RWPE2 (cell line): ENCODE results near the gene AS3MT.
A peak's percentile ranks its signal among the peaks of the same experiment; 100 is the strongest.
"Not testable (repeated sequence)": the region's sequence is repeated elsewhere in the genome, so short reads cannot be mapped to it uniquely, and the experiment has no call there.

Experiments used
- ATAC-seq: fragments of 200-7000 bp; cut with Tn5 transposase; 3 replicates; pipeline ENCODE4 v1.9.1; 2021; ENCODE audit warnings: low read depth
- DNase-seq: peaks from one replicate; pipeline ENCODE4 v3.0.0-alpha.2; 2020; ENCODE audit warnings: low spot score
- H3K27ac ChIP-seq: fragments of 450-650 bp; 2 replicates; pipeline ENCODE4 v1.5.1; 2017; ENCODE audit warnings: mild to moderate bottlenecking; ENCODE audit not compliant: poor library complexity, severe bottlenecking
- H3K27me3 ChIP-seq: fragments of 250-450 bp; sonication (Bioruptor Pico); 2 replicates; pipeline ENCODE4 v1.5.1; 2021; ENCODE audit warnings: mild to moderate bottlenecking, moderate library complexity; ENCODE audit not compliant: insufficient read depth, poor library complexity, severe bottlenecking
- H3K36me3 ChIP-seq: fragments of 250-450 bp; sonication (Bioruptor Pico); 2 replicates; pipeline ENCODE4 v1.5.1; 2020; ENCODE audit warnings: low read depth, mild to moderate bottlenecking, moderate library complexity
- H3K4me1 ChIP-seq: fragments of 250-450 bp; sonication (Bioruptor Pico); 2 replicates; pipeline ENCODE4 v1.5.1; 2021; ENCODE audit warnings: mild to moderate bottlenecking, moderate library complexity; ENCODE audit not compliant: insufficient read depth, poor library complexity, severe bottlenecking
- H3K4me3 ChIP-seq: fragments of 250-450 bp; sonication (Bioruptor Pico); 2 replicates; pipeline ENCODE4 v1.5.1; 2021; ENCODE audit warnings: mild to moderate bottlenecking, moderate library complexity; ENCODE audit not compliant: severe bottlenecking
- H3K9me3 ChIP-seq: fragments of 250-450 bp; sonication (Bioruptor Pico); 2 replicates; pipeline ENCODE4 v1.5.1; 2021; ENCODE audit warnings: mild to moderate bottlenecking, moderate library complexity; ENCODE audit not compliant: severe bottlenecking
- TF ChIP-seq, protein P1 (sequence below): fragments of 450-650 bp; IDR thresholded peaks from one replicate; pipeline ENCODE4 v1.5.1; 2017; ENCODE audit warnings: mild to moderate bottlenecking, moderate library complexity; ENCODE audit not compliant: poor library complexity, severe bottlenecking

Gene AS3MT

GRCh38 chr10:102835007-102835482 is 34.2 kb upstream of the AS3MT start:
- peak; percentile 96 for ATAC-seq
- H3K4me3 ChIP-seq, result no peak overlapping the region
- H3K4me1 ChIP-seq, result no peaks in the 10 kb centered on the region
- no peak overlapping the region for H3K27ac ChIP-seq
- DNase-seq, result no peak
- TF ChIP-seq, protein P1, sequence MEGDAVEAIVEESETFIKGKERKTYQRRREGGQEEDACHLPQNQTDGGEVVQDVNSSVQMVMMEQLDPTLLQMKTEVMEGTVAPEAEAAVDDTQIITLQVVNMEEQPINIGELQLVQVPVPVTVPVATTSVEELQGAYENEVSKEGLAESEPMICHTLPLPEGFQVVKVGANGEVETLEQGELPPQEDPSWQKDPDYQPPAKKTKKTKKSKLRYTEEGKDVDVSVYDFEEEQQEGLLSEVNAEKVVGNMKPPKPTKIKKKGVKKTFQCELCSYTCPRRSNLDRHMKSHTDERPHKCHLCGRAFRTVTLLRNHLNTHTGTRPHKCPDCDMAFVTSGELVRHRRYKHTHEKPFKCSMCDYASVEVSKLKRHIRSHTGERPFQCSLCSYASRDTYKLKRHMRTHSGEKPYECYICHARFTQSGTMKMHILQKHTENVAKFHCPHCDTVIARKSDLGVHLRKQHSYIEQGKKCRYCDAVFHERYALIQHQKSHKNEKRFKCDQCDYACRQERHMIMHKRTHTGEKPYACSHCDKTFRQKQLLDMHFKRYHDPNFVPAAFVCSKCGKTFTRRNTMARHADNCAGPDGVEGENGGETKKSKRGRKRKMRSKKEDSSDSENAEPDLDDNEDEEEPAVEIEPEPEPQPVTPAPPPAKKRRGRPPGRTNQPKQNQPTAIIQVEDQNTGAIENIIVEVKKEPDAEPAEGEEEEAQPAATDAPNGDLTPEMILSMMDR, result peak; percentile 88
- H3K27me3 ChIP-seq, result no peaks in the 10 kb centered on the region
- H3K36me3 ChIP-seq, result no peaks in the 10 kb centered on the region
- H3K9me3 ChIP-seq, result no peaks in the 10 kb centered on the region

GRCh38 chr10:102837230-102837721 is 32.0 kb upstream of the AS3MT start, which contains the start of gene CYP17A1:
Gene CYP17A1 (minus strand): TSS chr10:102837413. CDS start chr10:102837361, 52 bp downstream.
- no peak for DNase-seq
- ATAC-seq, result no peak

GRCh38 chr10:102838276-102838927 is 30.9 kb upstream of the AS3MT start:
- H3K27me3 ChIP-seq, ATAC-seq, H3K36me3 ChIP-seq, H3K9me3 ChIP-seq, H3K4me3 ChIP-seq, DNase-seq, H3K4me1 ChIP-seq, H3K27ac ChIP-seq: not testable (repeated sequence)

More at GRCh38 chr10:102837230-102837721, 32.0 kb upstream of the AS3MT start, which contains the start of gene CYP17A1:
- no peaks in the 10 kb centered on the region for H3K36me3 ChIP-seq
- no peak within 1 kb of the TSS for H3K27ac ChIP-seq
- TF ChIP-seq, protein P1, result no peak
- H3K4me1 ChIP-seq, result no peaks in the 10 kb centered on the region
- H3K9me3 ChIP-seq, result no peaks in the 10 kb centered on the region
- no peaks in the 10 kb centered on the region for H3K27me3 ChIP-seq
- no peak within 1 kb of the TSS for H3K4me3 ChIP-seq

- Histone ChIP-seq H3K27ac (no peak overlapping the region), H3K36me3 (no peaks in the 10 kb centered on the region), H3K27me3 (no peaks in the 10 kb centered on the region), H3K4me3 (no peak overlapping the region), H3K9me3 (no peaks in the 10 kb centered on the region), H3K4me1 (no peaks in the 10 kb centered on the region)
- ATAC-seq (no peak), DNase-seq (no peak)
- TF ChIP-seq, protein P1, result no peak
These were observed 27.4 kb upstream of the AS3MT start for GRCh38 chr10:102841827-102842345.

GRCh38 chr10:102843139-102843538 is 26.1 kb upstream of the AS3MT start:
- H3K27ac ChIP-seq, ATAC-seq, H3K9me3 ChIP-seq, H3K27me3 ChIP-seq, DNase-seq, H3K4me1 ChIP-seq, H3K36me3 ChIP-seq, H3K4me3 ChIP-seq: not testable (repeated sequence)

DNA sequence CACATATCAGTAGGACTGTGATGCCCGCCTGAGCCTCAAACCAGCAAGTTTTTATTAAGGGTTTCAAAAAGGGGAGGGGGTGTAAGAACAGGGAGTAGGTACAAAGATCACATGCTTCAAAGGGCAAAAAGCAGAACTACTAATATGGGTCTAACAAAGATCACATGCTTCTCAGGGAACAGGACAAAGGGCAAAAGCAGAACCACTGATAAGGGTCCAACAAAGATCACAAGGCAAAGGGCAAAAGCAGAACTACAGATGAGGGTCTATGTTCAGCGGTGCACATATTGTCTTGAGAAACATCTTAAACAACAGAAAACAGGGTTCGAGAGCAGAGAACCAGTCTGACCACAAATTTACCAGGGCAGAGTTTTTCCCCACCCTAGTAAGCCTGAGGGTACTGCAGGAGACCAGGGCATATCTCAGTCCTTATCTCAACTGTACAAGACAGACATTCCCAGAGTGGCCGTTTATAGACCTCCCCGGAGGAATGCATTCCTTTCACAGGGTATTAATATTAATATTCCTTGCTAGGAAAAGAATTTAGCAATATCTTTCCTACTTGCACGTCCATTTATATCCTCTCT is 25.0 kb upstream of the AS3MT start:
- not testable (repeated sequence) for DNase-seq, H3K27me3 ChIP-seq, H3K4me1 ChIP-seq, ATAC-seq, H3K9me3 ChIP-seq, H3K27ac ChIP-seq, H3K4me3 ChIP-seq, H3K36me3 ChIP-seq
